LNCAP (cell line): ENCODE results near the gene ACACA.
A peak's percentile ranks its signal among the peaks of the same experiment; 100 is the strongest.

Experiments
- CTCF ChIP-seq: fragments of 450-650 bp; IDR thresholded peaks from 2 replicates; pipeline ENCODE4 v1.5.1; 2017; ENCODE audit warnings: mild to moderate bottlenecking

ACACA gene

GRCh38 chr17:37094391-37094790, 312.2 kb downstream of the ACACA start:
- TF ChIP-seq CTCF: no peak

- no peak for TF ChIP-seq CTCF
Observed at GRCh38 chr17:37092701-37093100, 313.9 kb downstream of the ACACA start.

- no peak for TF ChIP-seq CTCF
Observed at GRCh38 chr17:37092071-37092470, 314.6 kb downstream of the ACACA start.

- TF ChIP-seq CTCF: no peak
Observed at GRCh38 chr17:37090941-37091340, 315.7 kb downstream of the ACACA start.

GRCh38 chr17:37089956-37090355, 316.7 kb downstream of the ACACA start:
- no peak for TF ChIP-seq CTCF

GRCh38 chr17:37088913-37089312, 317.7 kb downstream of the ACACA start:
- TF ChIP-seq CTCF: peak; percentile 36; the same call in 1 of the 2 replicates

GRCh38 chr17:37088459-37088858, 318.2 kb downstream of the ACACA start:
- TF ChIP-seq CTCF: no peak

GRCh38 chr17:37087683-37088082, 319.0 kb downstream of the ACACA start:
- TF ChIP-seq CTCF: no peak
